C4-2B (cell line): ENCODE data around the gene NFAT5.

Experiments used
- ZFX ChIP-seq: fragments of 450-650 bp; IDR thresholded peaks from 2 replicates; pipeline ENCODE4 v1.6.1; 2017
- TF ChIP-seq, protein P1 (sequence below): fragments of 450-650 bp; conservative IDR thresholded peaks from 2 replicates; pipeline ENCODE4 v1.5.1; 2017; ENCODE audit warnings: mild to moderate bottlenecking

GRCh38 chr16:69555867-69556266 lies 9.9 kb upstream of the NFAT5 start:
- TF ChIP-seq, protein P1, sequence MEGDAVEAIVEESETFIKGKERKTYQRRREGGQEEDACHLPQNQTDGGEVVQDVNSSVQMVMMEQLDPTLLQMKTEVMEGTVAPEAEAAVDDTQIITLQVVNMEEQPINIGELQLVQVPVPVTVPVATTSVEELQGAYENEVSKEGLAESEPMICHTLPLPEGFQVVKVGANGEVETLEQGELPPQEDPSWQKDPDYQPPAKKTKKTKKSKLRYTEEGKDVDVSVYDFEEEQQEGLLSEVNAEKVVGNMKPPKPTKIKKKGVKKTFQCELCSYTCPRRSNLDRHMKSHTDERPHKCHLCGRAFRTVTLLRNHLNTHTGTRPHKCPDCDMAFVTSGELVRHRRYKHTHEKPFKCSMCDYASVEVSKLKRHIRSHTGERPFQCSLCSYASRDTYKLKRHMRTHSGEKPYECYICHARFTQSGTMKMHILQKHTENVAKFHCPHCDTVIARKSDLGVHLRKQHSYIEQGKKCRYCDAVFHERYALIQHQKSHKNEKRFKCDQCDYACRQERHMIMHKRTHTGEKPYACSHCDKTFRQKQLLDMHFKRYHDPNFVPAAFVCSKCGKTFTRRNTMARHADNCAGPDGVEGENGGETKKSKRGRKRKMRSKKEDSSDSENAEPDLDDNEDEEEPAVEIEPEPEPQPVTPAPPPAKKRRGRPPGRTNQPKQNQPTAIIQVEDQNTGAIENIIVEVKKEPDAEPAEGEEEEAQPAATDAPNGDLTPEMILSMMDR, result no peak
- TF ChIP-seq ZFX, result no peak
